Urinary bladder (tissue), 4 donors: ENCODE results near the gene ANKRD52. TPM values are rescaled to one million over a fixed set of nuclear protein-coding genes. Genes with fewer than 3 reads are reported as not detected.

ENCODE experiments used
- DNase-seq: peaks from one replicate; pipeline ENCODE4 v3.0.0-alpha.2; 2015; ENCODE audit errors: extremely low spot score
- H3K27ac ChIP-seq: one replicate; pipeline ENCODE4 v1.5.1; 2013; ENCODE audit warnings: low read depth, mild to moderate bottlenecking, moderate library complexity
- H3K36me3 ChIP-seq: one replicate; pipeline ENCODE4 v1.6.1; 2013; ENCODE audit warnings: mild to moderate bottlenecking, moderate library complexity; ENCODE audit not compliant: insufficient read depth
- H3K4me1 ChIP-seq: one replicate; pipeline ENCODE4 v1.6.1; 2013; ENCODE audit warnings: mild to moderate bottlenecking, moderate library complexity; ENCODE audit not compliant: insufficient read depth
- H3K4me3 ChIP-seq: one replicate; pipeline ENCODE4 v1.5.1; 2013; ENCODE audit warnings: low read depth, low read length
- WGBS: extraction: QIAGEN DNeasy Blood & Tissue Kit; methylation state at CpG from one replicate; pipeline ENCODE4 v1.1.7; 2013; 5-methylcytosine and 5-hydroxymethylcytosine counted together
- polyA plus RNA-seq: library from polyadenylated mRNA; stranded (reverse); fragments of 200-250 nt; gene quantifications from one replicate; pipeline ENCODE4 v1.2.3, GENCODE V29; 2013
- total RNA-seq: library from RNA; depleted of rRNA; stranded (reverse); fragments of >200 nt; gene quantifications from one replicate; pipeline ENCODE4 v1.2.3, GENCODE V29; 2014
- donor health status: healthy with polysubstance abuse.
- donor health status: healthy.

ANKRD52 gene
- total RNA-seq (10.2 TPM), polyA plus RNA-seq (14.4 TPM)

GRCh38 chr12:56258068-56258819 is at the start of gene ANKRD52:
TSS of gene ANKRD52 (minus strand) at chr12:56258384. CDS start at chr12:56258269, 115 bp downstream.
- peaks cover 6% of the 10 kb centered on the region for H3K36me3 ChIP-seq
- H3K4me1 ChIP-seq: no peaks in the 10 kb centered on the region
- peak; percentile 60 for DNase-seq
- WGBS: under 1% methylated on average over 78 of the region's 78 CpGs
- H3K27ac ChIP-seq: peak within 1 kb of the TSS; percentile 92
- H3K4me3 ChIP-seq: peak within 1 kb of the TSS; percentile 93

GRCh38 chr12:56307221-56307965 is 49.2 kb upstream of the ANKRD52 start:
- Histone ChIP-seq H3K4me3 (no peak overlapping the region), H3K4me1 (no peaks in the 10 kb centered on the region), H3K36me3 (peaks cover 2% of the 10 kb centered on the region), H3K27ac (no peak overlapping the region)
- 96% methylated on average over 7 of the region's 7 CpGs for WGBS
- DNase-seq: no peak

- H3K27ac ChIP-seq: no peak overlapping the region
- H3K4me1 ChIP-seq: no peaks in the 10 kb centered on the region
- no peak overlapping the region for H3K4me3 ChIP-seq
- WGBS: 89% methylated on average over 8 of the region's 8 CpGs
- no peak for DNase-seq
- H3K36me3 ChIP-seq: peaks cover 2% of the 10 kb centered on the region
Observed at GRCh38 chr12:56304872-56305590, 46.8 kb upstream of the ANKRD52 start.

GRCh38 chr12:56304276-56304675 is 46.1 kb upstream of the ANKRD52 start:
- WGBS: 92% methylated on average over 3 of the region's 3 CpGs
- Histone ChIP-seq H3K27ac (no peak overlapping the region), H3K4me1 (no peaks in the 10 kb centered on the region), H3K36me3 (no peaks in the 10 kb centered on the region), H3K4me3 (no peak overlapping the region)
- no peak for DNase-seq

- 33% methylated on average over 21 of the region's 21 CpGs for WGBS
- H3K4me3 ChIP-seq: peak overlapping the region; percentile 71
- no peak for DNase-seq
- H3K4me1 ChIP-seq: no peaks in the 10 kb centered on the region
- H3K27ac ChIP-seq: peak overlapping the region; percentile 70
- H3K36me3 ChIP-seq: no peaks in the 10 kb centered on the region
Observed at GRCh38 chr12:56300644-56301464, 42.7 kb upstream of the ANKRD52 start.

GRCh38 chr12:56299853-56300643 is 41.9 kb upstream of the ANKRD52 start, which contains the start of gene CS:
TSS of gene CS (minus strand) at chr12:56300330. CDS start at chr12:56300201, 129 bp downstream.
- H3K4me3 ChIP-seq: peak within 1 kb of the TSS; percentile 71
- no peaks in the 10 kb centered on the region for H3K36me3 ChIP-seq
- WGBS: under 1% methylated on average over 63 of the region's 63 CpGs
- no peaks in the 10 kb centered on the region for H3K4me1 ChIP-seq
- DNase-seq: peak; percentile 96
- peak within 1 kb of the TSS; percentile 82 for H3K27ac ChIP-seq

- H3K27ac ChIP-seq: peak overlapping the region; percentile 82
- H3K4me3 ChIP-seq: peak overlapping the region; percentile 71
- WGBS: 1% methylated on average over 10 of the region's 10 CpGs
- H3K36me3 ChIP-seq: no peaks in the 10 kb centered on the region
- DNase-seq: peak; percentile 2
- no peaks in the 10 kb centered on the region for H3K4me1 ChIP-seq
Observed at GRCh38 chr12:56299308-56299852, 41.2 kb upstream of the ANKRD52 start.

- WGBS: 82% methylated on average over 5 of the region's 5 CpGs
- DNase-seq: no peak
- Histone ChIP-seq H3K27ac (no peak overlapping the region), H3K4me3 (peak overlapping the region; percentile 71), H3K4me1 (no peaks in the 10 kb centered on the region), H3K36me3 (no peaks in the 10 kb centered on the region)
Observed at GRCh38 chr12:56298828-56299227, 40.6 kb upstream of the ANKRD52 start.

- no peak overlapping the region for H3K27ac ChIP-seq
- 94% methylated on average over 8 of the region's 8 CpGs for WGBS
Observed at GRCh38 chr12:56297400-56297799, 39.2 kb upstream of the ANKRD52 start.

GRCh38 chr12:56296295-56296694 is 38.1 kb upstream of the ANKRD52 start:
- Histone ChIP-seq H3K36me3 (no peaks in the 10 kb centered on the region), H3K4me1 (no peaks in the 10 kb centered on the region), H3K4me3 (no peak overlapping the region), H3K27ac (no peak overlapping the region)
- DNase-seq: no peak
- 85% methylated on average over 5 of the region's 5 CpGs for WGBS

More at GRCh38 chr12:56297400-56297799, 39.2 kb upstream of the ANKRD52 start:
- Histone ChIP-seq H3K4me1 (no peaks in the 10 kb centered on the region), H3K36me3 (no peaks in the 10 kb centered on the region), H3K4me3 (no peak overlapping the region)
- DNase-seq: no peak

- Histone ChIP-seq H3K4me3 (no peak overlapping the region), H3K4me1 (no peaks in the 10 kb centered on the region), H3K27ac (no peak overlapping the region), H3K36me3 (no peaks in the 10 kb centered on the region)
- 86% methylated on average over 5 of the region's 5 CpGs for WGBS
- no peak for DNase-seq
Observed at GRCh38 chr12:56293795-56294194, 35.6 kb upstream of the ANKRD52 start.

- Histone ChIP-seq H3K4me3 (no peak overlapping the region), H3K4me1 (no peaks in the 10 kb centered on the region), H3K27ac (no peak overlapping the region), H3K36me3 (no peaks in the 10 kb centered on the region)
- 86% methylated on average over 3 of the region's 3 CpGs for WGBS
- no peak for DNase-seq
Observed at GRCh38 chr12:56288705-56289387, 30.7 kb upstream of the ANKRD52 start.
